ENCODE measurements around the gene CSNK2A1. TPM values are rescaled to one million over a fixed set of nuclear protein-coding genes. Genes with fewer than 3 reads are reported as not detected.

CSNK2A1 gene
- total and polyA plus RNA-seq, 2 of the 8 experiments (the other 6 are each of a cell fraction or from before 2014, with no cell fraction given): 117 to 260 TPM

GRCh38 chr20:433300-433975, 110.2 kb downstream of the CSNK2A1 start:
- Histone ChIP-seq H3K27me3 (replicated peaks in 1 of 4; ENCODE audit: control insufficient read depth in 3 of 4, extremely low read depth in 1 of 4, insufficient read depth in 3 of 4, low read length in 3 of 4) (peaks cover 0 to 11% (median 3%) of the 10 kb centered on the region in 4 experiments; a peak in 4 of 7 replicates), H3K36me3 (ENCODE audit: control insufficient read depth in 2 of 4, insufficient read depth in 4 of 4, low read length in 3 of 4) (peaks cover 7 to 31% (median 14%) of the 10 kb centered on the region in 4 experiments; a peak in 6 of 8 replicates), H2BK15ac (ENCODE audit: low read length) (no peak overlapping the region), H4K91ac (replicated peaks; ENCODE audit: insufficient read length, low read length) (no peak overlapping the region), H3K4me3 (ENCODE audit: extremely low read depth in 1 of 4, insufficient read depth in 2 of 4, low read depth in 3 of 4, low read length in 4 of 4) (no peak overlapping the region), H3K27ac (ENCODE audit: low read depth, low read length) (no peak overlapping the region), H4K8ac (ENCODE audit: extremely low read depth, insufficient read depth, low read length) (no peak overlapping the region; the same call in 1 of the 2 replicates), H2BK20ac (ENCODE audit: low read length) (no peak overlapping the region), H3K9ac (replicated peaks in 1 of 4; ENCODE audit: extremely low read depth in 1 of 4, low read depth in 3 of 4, low read length in 3 of 4) (no peak overlapping the region), H2AFZ (ENCODE audit: low read length) (no peak overlapping the region), H3K9me3 (ENCODE audit: insufficient read depth in 2 of 2, low read depth in 1 of 2, low read length in 1 of 2) (no peaks in the 10 kb centered on the region), H3K4ac (replicated peaks; ENCODE audit: insufficient read length, low read depth, low read length) (no peak overlapping the region), H4K5ac (ENCODE audit: insufficient read length, low read depth, low read length) (no peak overlapping the region), H3K79me1 (ENCODE audit: low read depth, low read length) (no peaks in the 10 kb centered on the region), H3K4me1 (replicated peaks in 1 of 4; ENCODE audit: control insufficient read depth in 3 of 4, insufficient read depth in 4 of 4, low read length in 3 of 4) (peaks cover 0 to 13% (median 5%) of the 10 kb centered on the region in 4 experiments; a peak in 6 of 7 replicates), H3K18ac (ENCODE audit: extremely low read depth, low read length) (no peak overlapping the region), H2BK120ac (replicated peaks; ENCODE audit: low read depth, low read length) (no peak overlapping the region), H3K79me2 (ENCODE audit: control insufficient read depth in 1 of 2, insufficient read depth in 2 of 2, low read length in 2 of 2) (no peaks in the 10 kb centered on the region), H3K4me2 (ENCODE audit: insufficient read depth in 1 of 2, low read depth in 2 of 2, low read length in 2 of 2) (peak overlapping the region in 1 of 2 experiments; percentile 43; a peak in 1 of 4 replicates), H3K23ac (ENCODE audit: insufficient read length) (no peak overlapping the region), H4K20me1 (replicated peaks in 1 of 2; ENCODE audit: control insufficient read depth in 1 of 2, insufficient read depth in 2 of 2, low read length in 2 of 2) (peaks cover 9 to 42% of the 10 kb centered on the region in 2 experiments), H2BK5ac (ENCODE audit: low read depth, low read length) (no peak overlapping the region), H3K23me2 (ENCODE audit: low read depth, low read length) (no peaks in the 10 kb centered on the region), H2AK5ac (ENCODE audit: low read depth, low read length) (no peak overlapping the region), H3K56ac (replicated peaks; ENCODE audit: insufficient read length, low read depth, low read length) (no peak overlapping the region), H2BK12ac (ENCODE audit: low read depth, low read length) (no peak overlapping the region), H3K14ac (ENCODE audit: insufficient read length) (no peak overlapping the region)
- peak in 1 of 2 experiments; percentile 58; a peak in 1 of 3 replicates for TF ChIP-seq POLR2A (IDR thresholded peaks at IDR 0.05; ENCODE audit: control extremely low read depth in 1 of 2, low read depth in 2 of 2, low read length in 2 of 2)
- TF ChIP-seq ATF2 (IDR thresholded peaks at IDR 0.05; ENCODE audit: low read length): no peak
- ChIA-PET POLR2A (ENCODE audit: partially characterized antibody) (interaction anchor here (1.4 to 2.4 kb wide), 6 partner anchors 11 to 110 kb away, joined by 3 to 11 read pairs (median 5); partner anchors contain the start of genes CSNK2A1 and TBC1D20), CTCF (ENCODE audit: partially characterized antibody) (interaction anchor here (1.1 to 3.8 kb wide), 5 partner anchors 26 to 332 kb away, joined by 3 to 52 read pairs (median 9); no protein-coding TSS in a partner anchor)
- 87% methylated on average over 12 of the region's 12 CpGs; no CpG with 5 or more reads in 1 of the 2 experiments for WGBS, 2 experiments (ENCODE audit: extremely low coverage in 1 of 2, insufficient coverage in 1 of 2, insufficient read length in 1 of 2, insufficient replicate concordance in 2 of 2, low coverage in 1 of 2, low lambda C conversion rate in 2 of 2, missing lambda C conversion rate in 1 of 2)
- FAIRE-seq (no peak), DNase-seq (ENCODE audit: low read depth in 1 of 2, low spot score in 2 of 2) (no peak)

All from H1 (cell line).